Mesenteric fat pad (tissue), 1 donor: ENCODE measurements around the gene ANKRD6. TPM values are rescaled to one million over a fixed set of nuclear protein-coding genes. Genes with fewer than 3 reads are reported as not detected.
"Not testable (repeated sequence)": the region's sequence is repeated elsewhere in the genome, so short reads cannot be mapped to it uniquely, and the experiment has no call there.

ENCODE experiments used
- DNase-seq: peaks from one replicate; pipeline ENCODE4 v3.0.0-alpha.2; 2020; ENCODE audit warnings: low spot score
- long read RNA-seq: library from polyadenylated mRNA; unstranded; transcript quantifications from one replicate; pipeline ENCODE4 v2.0.0, GENCODE V29; 2020
- total RNA-seq: library from RNA; stranded (reverse); fragmentation: NEBNext Ultra II Directional; extraction: Animal tissue kit (Norgen Biotek cat#: 25700); gene quantifications from one replicate; pipeline ENCODE4 v1.2.1, GENCODE V29; 2021
- donor health status: DM: yes; HTN: yes; CAD: no.

The ANKRD6 gene
- total RNA-seq, result 7.1 TPM
- long read RNA-seq, partial matches to known transcripts, result 1 of 6 reads
- long read RNA-seq, other reads (novel, unspliced or antisense), result 5 of 6 reads

DNA sequence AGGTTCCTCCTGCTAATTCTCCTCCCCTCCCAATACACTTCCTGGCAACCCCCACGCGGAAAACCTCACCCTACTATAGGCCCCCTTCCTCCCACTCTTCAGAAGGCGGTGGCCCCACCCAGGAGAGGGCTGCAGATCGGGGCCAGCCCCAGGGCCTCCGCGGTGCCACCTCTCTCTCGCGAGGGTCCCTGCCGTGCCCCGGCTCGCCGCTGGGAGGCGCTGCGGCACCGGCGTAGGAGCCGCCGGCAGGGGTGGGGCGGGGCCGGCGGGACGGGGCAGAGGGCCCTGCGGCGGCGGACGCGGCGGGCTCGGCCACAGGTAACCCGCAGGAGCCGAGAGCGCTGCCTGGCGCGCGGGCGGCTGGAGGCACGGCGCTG, at the start of gene ANKRD6:
Gene ANKRD6, plus strand, starts transcription at position 278 of the 377 bp plus-strand sequence. CDS start 133,825 bp downstream, outside the sequence.
- peak; percentile 92 for DNase-seq

DNA sequence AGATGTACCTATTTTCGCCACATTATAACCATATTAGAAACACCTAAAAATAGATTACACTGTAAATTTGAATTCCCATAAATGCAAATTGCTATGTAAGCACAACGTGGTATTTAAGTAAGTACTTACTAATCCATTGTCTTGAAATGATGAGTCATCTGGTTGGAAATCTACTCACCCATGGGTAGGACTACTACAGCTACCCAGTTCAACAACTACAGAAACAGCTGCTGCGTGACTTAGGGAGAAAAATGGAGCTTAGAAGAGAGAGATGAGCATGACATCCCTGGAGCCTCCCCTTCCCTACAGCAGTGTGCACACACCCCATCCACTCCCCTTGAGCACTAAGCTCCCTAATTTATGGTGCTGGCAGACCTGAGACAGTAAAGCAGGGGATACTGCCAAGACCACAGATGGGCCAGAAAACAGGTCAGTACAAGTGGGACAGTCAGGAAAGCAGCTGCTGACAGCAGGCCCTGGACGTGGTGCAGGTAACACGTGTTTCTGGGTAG, 47.7 kb upstream of the ANKRD6 start:
- no peak for DNase-seq

DNA sequence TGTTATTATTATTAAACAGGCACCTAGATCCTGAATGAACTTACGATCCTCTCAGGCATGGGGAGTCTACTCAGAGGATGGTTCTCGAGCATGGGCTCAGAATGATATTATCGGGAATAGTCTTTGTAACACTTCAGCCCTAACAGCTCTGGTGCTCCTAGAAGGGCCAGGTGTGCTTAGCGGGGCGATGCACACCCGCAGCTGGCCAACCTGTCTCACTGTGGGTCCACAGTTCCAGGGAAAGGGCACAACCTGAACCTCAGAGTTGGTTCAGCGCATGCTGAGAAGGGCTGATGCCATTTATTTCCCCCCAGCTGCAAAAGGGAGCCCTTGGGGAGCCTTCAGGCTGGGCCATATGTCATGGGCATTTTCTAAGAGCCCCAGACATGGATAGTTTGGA, 47.1 kb upstream of the ANKRD6 start:
- DNase-seq, result no peak

DNA sequence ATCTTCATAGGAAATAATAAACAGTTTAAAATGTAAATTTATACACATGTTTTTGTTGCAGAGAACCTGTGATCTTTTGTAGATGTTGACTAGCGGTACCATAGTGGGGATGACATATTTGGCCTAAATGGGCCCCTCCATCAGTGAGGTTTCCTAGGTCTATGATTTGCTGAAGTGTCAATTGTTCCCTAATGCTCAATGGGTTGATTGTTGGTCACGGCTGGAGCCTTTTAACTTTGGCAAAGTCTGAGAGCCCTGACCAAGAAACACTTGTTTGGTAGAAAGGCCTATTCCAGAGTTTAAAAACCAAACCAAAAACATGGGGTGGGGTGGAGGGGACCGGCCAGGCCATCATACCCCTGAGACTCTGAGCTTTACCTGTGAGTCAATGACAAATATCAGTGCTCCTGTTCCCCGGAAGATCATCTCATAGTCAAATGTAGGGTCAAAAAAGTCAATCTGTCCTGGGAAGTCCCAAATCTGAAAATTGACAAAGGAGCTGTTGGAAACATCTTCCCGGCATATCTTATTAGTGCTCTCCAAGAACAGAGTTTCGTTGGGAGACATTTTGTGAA, 45.9 kb upstream of the ANKRD6 start:
- no peak for DNase-seq

DNA sequence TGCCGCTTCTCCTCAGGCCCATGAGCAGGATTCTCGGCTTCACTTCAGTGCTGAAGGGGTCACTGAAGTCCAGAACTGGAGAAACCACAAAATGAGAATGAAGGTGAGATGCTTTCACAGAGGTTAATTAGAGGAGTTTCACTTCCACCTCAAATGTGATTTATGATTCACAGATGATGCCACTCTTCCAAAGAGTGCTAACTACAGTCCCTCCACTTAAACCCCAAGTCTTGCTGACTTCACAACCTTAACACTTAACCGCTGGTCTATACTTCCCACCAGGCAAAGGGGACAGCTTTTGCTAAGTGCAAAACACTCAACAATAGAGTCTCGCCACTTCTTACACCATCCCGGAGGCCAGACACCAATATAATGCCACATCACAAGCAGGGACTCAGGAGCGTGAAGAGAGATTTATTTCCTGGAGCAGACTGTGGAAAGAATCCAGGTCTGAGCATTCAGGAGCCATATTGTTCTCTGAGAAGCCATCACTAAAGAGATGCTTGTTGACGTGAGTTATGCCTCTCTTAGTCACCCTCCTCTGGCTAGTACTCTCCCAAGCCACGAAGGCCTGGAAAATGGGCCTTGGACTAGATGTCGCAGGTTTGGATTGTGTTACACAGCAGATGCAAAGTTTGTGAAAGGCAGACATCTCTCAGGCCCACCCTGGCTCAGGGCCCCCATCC, 45.3 kb upstream of the ANKRD6 start:
- DNase-seq, result no peak

- no peak for DNase-seq
Measured at GRCh38 chr6:89388846-89389245, 44.1 kb upstream of the ANKRD6 start.

DNA sequence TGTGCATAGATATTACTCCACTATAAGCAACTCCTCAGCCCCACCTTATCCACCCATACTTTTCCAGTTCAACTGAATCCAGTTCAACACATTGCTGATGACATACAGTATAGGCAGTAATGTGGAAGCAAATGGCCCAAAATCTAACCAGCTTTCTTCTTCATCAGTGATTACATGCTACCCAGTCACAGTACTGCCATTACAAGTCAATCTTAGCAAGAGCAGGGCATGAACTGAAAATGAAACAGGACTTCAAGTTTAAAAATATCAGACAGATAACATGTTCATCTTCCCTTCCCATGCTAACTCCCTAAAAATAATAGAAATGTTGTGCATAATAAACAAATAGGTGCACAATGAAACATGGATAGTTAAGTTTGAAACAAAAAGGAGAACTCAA, 40.1 kb upstream of the ANKRD6 start:
- no peak for DNase-seq

GRCh38 chr6:89393659-89394058, 39.3 kb upstream of the ANKRD6 start:
- no peak for DNase-seq

GRCh38 chr6:89397884-89398283, 35.1 kb upstream of the ANKRD6 start:
- DNase-seq, result not testable (repeated sequence)

DNA sequence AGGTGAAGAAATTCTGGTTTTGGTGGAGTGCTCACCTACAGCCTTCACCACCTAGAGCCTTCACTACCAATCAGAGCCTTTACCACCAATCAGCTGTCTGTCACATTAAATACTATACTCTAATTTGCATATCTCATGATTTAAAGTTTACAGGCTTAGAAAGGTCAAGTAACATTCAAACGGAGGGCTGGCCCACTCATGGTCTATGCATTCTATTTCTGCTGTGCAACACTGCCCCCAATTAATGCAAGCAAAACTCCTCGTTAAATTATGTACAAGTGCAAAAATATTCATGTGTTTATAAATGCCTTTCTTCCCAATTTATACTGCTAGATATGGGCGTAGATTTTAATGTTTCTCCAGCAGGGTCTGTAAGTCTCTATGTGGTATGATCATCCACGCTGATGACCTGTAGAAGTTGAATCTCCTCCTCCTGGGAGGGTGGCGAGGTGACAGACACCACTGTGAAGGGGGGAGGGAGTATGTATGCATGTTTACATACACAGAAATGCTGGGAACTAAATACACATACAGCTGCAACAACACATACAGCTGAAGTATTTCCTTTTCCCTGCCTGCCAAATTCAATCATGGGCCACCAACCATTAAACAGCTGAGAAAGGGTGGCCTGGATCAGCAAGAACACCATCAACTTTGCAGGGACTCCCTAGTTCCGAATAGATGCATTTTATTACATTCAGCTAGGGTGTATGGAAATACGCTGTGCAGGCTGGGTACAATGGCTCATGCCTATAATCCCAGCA, 34.0 kb upstream of the ANKRD6 start:
- no peak for DNase-seq

DNA sequence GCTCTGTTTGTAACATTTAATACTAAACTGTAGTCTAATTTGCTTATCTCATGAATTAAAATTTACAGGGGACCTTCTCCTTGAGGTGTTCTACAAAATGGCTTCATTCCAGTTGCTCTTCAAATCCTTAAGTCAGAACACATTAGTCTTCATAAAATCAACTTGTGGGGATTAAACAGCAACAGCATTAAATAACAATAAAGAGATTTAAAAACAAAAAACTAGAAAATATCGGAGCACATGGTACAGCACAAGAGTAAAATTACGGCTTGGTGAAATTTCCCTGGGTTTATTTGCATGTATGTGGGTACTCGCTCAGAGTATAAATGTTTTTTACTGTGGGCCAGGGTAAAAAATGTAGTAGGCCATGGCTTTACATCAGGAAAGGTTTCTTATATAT, 32.9 kb upstream of the ANKRD6 start:
- no peak for DNase-seq

- no peak for DNase-seq
Measured at GRCh38 chr6:89400912-89401399, 32.0 kb upstream of the ANKRD6 start.

GRCh38 chr6:89402776-89403175, 30.2 kb upstream of the ANKRD6 start:
- no peak for DNase-seq

DNA sequence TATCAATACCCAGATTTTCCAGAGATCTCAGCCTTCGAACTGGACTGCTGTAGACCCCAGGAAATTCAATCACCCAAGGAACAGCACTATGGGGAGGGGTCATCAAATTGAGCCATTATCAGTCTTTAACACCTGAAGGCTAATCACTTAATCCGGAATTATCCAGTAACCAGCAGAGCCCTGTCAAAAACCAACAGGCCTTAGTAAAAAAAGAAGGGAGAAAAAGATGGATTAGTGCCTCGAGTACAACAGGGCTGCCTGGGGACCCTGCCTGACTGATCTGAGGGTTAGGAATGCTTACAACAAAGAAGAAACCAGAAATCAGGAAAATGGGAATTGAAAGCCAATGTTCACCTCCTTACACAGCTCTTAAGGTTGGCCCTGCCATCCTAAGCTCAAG, 28.4 kb upstream of the ANKRD6 start:
- no peak for DNase-seq

- DNase-seq, result no peak
Measured at GRCh38 chr6:89406141-89406540, 26.8 kb upstream of the ANKRD6 start.

- DNase-seq, result no peak
Measured at GRCh38 chr6:89409461-89410035, 23.4 kb upstream of the ANKRD6 start.

DNA sequence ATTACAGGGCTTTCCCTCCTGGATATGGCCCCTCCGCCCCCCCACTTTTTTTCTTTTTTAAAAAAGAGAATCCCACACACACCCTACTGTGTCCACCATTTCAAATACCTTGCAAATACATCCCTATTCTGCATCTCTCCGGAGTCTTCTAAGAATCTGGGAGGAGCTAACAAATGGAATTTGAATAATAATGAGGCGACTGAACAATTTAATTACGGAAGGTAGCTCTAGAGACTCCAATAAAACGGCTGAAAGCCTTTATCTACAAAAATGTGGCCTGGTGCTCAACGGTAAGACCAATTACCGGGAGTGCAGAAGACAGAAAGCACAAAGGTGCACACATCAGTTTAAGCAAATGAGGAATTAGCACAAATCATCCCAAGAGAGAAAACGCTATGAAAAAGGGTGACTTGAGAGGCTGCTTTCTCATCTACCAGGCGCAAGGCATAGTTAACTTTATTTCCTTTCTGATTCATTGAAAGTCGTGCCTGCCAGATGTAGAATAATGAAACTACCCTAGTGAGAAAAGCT, 22.7 kb upstream of the ANKRD6 start:
- DNase-seq, result no peak

GRCh38 chr6:89410788-89411144, 22.2 kb upstream of the ANKRD6 start:
- DNase-seq, result no peak

- DNase-seq, result no peak
Measured at GRCh38 chr6:89411145-89412070, 21.5 kb upstream of the ANKRD6 start.
